ENCODE data around the gene CNNM4.

Gene CNNM4

GRCh38 chr2:96815326-96816126, 54.8 kb downstream of the CNNM4 start:
- no peak for FAIRE-seq

GRCh38 chr2:96816127-96816835, 55.6 kb downstream of the CNNM4 start, which contains the start of gene CNNM3:
CNNM3 (plus strand) TSS chr2:96816268; CDS start chr2:96816278, 10 bp downstream.
- no peak for FAIRE-seq

- FAIRE-seq = no peak
These were observed 56.4 kb downstream of the CNNM4 start for GRCh38 chr2:96816836-96817702.

- FAIRE-seq = no peak
These were observed 57.2 kb downstream of the CNNM4 start for GRCh38 chr2:96817882-96818281.

GRCh38 chr2:96819128-96819875, 58.6 kb downstream of the CNNM4 start:
- no peak for FAIRE-seq

- no peak for FAIRE-seq
These were observed 59.3 kb downstream of the CNNM4 start for GRCh38 chr2:96819876-96820511.

- no peak for FAIRE-seq
These were observed 60.5 kb downstream of the CNNM4 start for GRCh38 chr2:96821113-96821675.

GRCh38 chr2:96822786-96823185, 62.1 kb downstream of the CNNM4 start:
- no peak for FAIRE-seq

- FAIRE-seq = no peak
These were observed 62.5 kb downstream of the CNNM4 start for GRCh38 chr2:96823198-96823597.

GRCh38 chr2:96824079-96824870, 63.6 kb downstream of the CNNM4 start:
- no peak for FAIRE-seq

- no peak for FAIRE-seq
These were observed 64.4 kb downstream of the CNNM4 start for GRCh38 chr2:96825057-96825456.

GRCh38 chr2:96826546-96827278, 66.0 kb downstream of the CNNM4 start:
- no peak for FAIRE-seq

GRCh38 chr2:96828436-96828835, 67.7 kb downstream of the CNNM4 start:
- FAIRE-seq = no peak

- FAIRE-seq = no peak
These were observed 68.2 kb downstream of the CNNM4 start for GRCh38 chr2:96828874-96829273.

- FAIRE-seq = no peak
These were observed 69.4 kb downstream of the CNNM4 start for GRCh38 chr2:96830044-96830562.

- FAIRE-seq = no peak
These were observed 71.0 kb downstream of the CNNM4 start for GRCh38 chr2:96831679-96832078.

- FAIRE-seq = no peak
These were observed 71.7 kb downstream of the CNNM4 start for GRCh38 chr2:96832408-96832753.

GRCh38 chr2:96832754-96833507, 72.2 kb downstream of the CNNM4 start:
- no peak for FAIRE-seq

- FAIRE-seq = no peak
These were observed 75.1 kb downstream of the CNNM4 start for GRCh38 chr2:96835830-96836229.

Data from colon (tissue), 2 donors.